ENCODE data around the gene MYL1.

The MYL1 gene

DNA sequence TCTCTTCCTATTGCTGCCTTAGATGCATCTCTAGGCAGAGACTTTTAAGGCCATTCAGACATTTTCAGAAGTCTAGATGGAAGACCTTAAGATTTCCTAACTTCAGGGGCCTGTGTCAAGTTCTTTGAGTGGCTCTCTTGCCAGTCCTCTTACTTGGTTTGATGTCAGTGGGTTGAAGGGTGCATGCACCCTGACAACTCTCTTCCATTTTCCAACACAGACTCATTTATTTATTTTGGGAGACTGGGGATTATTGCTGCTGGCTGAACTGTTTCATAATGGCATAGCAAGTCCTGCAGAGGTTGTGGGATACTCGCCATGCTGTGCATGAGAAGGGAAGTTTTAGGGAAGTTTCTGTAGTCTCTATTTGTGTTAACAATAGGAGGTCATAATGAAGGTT is 50.7 kb downstream of the MYL1 start:
- DNase-seq: no peak

DNA sequence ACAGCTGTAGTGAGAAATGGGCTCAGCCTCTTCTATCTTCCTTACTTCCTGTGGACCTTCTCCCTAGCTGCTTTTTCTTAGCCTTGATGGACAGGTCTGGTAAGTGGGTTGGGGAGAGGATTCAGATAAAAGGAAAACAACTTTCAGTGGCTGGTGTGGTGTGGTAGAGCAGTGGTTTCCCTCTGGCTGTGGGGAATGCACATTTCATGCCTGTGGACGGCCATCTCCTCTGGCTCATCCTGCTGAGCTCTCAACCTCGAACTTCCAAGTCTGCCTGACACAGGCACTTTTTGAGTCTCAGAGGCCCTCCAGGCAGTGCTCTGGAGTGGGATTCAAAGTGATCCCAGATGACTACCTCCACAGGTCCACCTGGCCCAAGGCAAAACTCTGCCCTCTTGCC is 51.1 kb downstream of the MYL1 start:
- DNase-seq: no peak

DNA sequence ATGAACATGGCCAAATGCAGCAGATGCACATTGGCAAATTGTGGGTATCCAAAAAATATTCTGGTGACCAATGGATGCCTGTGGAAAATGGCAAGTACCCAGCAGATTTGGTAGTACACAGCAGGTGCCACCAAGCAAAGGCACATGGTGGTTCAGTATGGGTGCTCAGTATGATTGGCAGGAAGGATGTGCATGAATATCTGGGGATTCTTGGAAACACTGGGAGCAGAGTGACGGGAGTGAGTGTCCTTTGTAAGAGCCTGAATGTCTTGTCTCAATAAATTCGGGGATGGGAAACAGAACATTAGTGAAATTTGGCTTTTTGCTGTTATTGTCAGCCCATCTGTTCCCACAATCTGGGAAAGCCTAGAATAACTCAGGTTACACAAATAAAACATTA is 52.9 kb downstream of the MYL1 start:
- no peak for DNase-seq

DNA sequence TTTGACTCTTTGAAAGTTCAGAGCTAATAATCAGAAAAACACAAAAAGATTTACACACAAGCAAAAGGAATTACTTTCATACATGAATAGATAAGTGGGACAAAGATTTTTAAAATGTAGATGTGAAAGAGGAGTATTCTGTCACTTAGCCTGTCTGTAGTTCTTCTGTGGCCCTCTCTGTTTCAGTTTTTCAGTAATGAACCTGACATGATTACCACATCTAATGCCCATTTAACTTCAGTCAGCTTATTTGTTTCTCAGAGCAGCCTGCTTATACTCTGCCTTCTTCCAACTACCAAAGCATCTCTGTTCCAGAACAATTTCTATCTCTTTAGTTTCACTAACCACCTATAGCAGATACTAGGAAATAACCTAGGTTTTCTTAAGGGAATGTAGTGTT is 55.3 kb downstream of the MYL1 start:
- no peak for DNase-seq

DNA sequence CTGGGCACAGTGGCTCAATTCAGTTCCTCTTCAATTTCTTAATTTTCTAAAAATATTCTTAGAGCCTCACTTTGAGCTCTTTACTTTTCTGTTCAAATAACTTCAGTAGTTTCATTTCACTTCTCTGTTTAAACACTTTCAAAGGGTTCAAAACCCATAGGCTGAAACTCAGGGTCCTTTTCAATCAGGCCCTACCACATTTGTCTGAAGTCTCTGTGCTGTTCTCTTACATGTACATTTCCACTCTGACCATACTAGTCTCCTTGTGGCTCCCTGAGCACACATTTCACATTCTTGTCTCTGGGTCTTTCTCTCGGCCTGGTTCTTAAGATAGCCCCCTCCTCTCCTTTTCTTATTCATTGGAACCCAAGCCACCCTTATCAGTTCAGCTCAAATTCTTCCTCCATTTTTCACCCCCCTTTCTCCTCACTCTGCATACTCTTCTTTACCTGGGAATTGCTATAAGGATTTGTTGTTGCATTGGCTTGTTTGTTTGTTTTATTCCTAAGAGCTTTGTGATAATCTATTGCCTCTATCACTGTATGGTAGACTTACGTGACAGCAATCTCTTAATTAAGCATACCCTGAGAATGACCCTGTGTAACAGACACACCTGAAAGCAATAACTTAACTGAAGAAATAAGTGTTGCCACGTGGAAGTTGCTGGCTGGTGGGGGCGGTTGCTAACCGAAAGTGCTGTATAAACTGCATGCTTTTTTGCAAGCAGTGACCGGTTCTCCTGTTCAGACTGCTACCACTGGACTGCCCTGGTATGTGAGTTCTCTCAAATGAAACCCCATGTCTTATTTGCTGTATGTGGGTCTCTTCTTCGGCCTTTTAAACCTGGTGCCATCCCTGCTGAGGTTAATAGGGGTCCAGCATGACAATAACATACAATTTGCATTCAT is 62.0 kb downstream of the MYL1 start:
- no peak for DNase-seq

DNA sequence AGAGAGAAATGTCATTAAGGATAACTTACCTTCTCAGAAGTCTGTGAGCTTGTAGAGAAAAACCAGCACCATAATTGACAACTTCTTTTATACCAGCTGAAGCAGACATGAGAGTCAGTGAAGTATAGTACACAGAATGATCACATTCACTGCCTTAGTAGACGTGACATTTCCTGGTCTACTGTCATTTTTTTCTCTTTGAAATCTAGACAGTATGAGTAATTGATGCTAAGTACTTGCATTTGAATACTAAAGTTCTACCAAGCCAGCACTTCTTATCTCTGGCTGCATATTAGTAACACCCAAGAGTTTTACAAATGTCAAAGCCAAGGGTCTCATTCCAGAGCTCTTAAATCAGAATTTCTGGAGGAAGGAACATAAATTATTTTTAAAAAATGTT is 64.4 kb downstream of the MYL1 start:
- DNase-seq: no peak

Measured in inflammatory macrophage treated with lipopolysaccharide for 4 hours (primary cell).